ENCODE data around the gene TFB1M.

Gene TFB1M

GRCh38 chr6:155265843-155266535, 48.3 kb downstream of the TFB1M start:
- FAIRE-seq (no peak), DNase-seq (ENCODE audit: low spot score) (no peak)

- no peak for DNase-seq (ENCODE audit: low spot score)
Observed at GRCh38 chr6:155264693-155265320, 49.5 kb downstream of the TFB1M start.

GRCh38 chr6:155263373-155264063, 50.8 kb downstream of the TFB1M start, which contains the start of gene CLDN20:
TSS of gene CLDN20 (plus strand) at chr6:155264013. CDS start at chr6:155275720, 11,707 bp downstream.
- no peak for DNase-seq (ENCODE audit: low spot score)
- FAIRE-seq = no peak

More at GRCh38 chr6:155264693-155265320, 49.5 kb downstream of the TFB1M start:
- no peak for FAIRE-seq

GRCh38 chr6:155262655-155263054, 51.6 kb downstream of the TFB1M start:
- FAIRE-seq (no peak), DNase-seq (ENCODE audit: low spot score) (no peak)

- DNase-seq (ENCODE audit: low spot score) (no peak), FAIRE-seq (no peak)
Observed at GRCh38 chr6:155261111-155261900, 53.0 kb downstream of the TFB1M start.

GRCh38 chr6:155260686-155261085, 53.6 kb downstream of the TFB1M start:
- FAIRE-seq = no peak
- DNase-seq (ENCODE audit: low spot score) = no peak

- no peak for DNase-seq (ENCODE audit: low spot score)
- no peak for FAIRE-seq
Observed at GRCh38 chr6:155259897-155260296, 54.4 kb downstream of the TFB1M start.

- no peak for DNase-seq (ENCODE audit: low spot score)
- no peak for FAIRE-seq
Observed at GRCh38 chr6:155259204-155259603, 55.1 kb downstream of the TFB1M start.

- no peak for FAIRE-seq
- DNase-seq (ENCODE audit: low spot score) = no peak
Observed at GRCh38 chr6:155257796-155258195, 56.5 kb downstream of the TFB1M start.

GRCh38 chr6:155256122-155256795, 58.0 kb downstream of the TFB1M start:
- FAIRE-seq (no peak), DNase-seq (ENCODE audit: low spot score) (no peak)

GRCh38 chr6:155254139-155254538, 60.1 kb downstream of the TFB1M start:
- DNase-seq (ENCODE audit: low spot score) (no peak), FAIRE-seq (no peak)

- no peak for DNase-seq (ENCODE audit: low spot score)
- FAIRE-seq = no peak
Observed at GRCh38 chr6:155253337-155253736, 60.9 kb downstream of the TFB1M start.

GRCh38 chr6:155252581-155252980, 61.7 kb downstream of the TFB1M start:
- DNase-seq (ENCODE audit: low spot score) (no peak), FAIRE-seq (no peak)

- DNase-seq (ENCODE audit: low spot score) (no peak), FAIRE-seq (no peak)
Observed at GRCh38 chr6:155250701-155251381, 63.4 kb downstream of the TFB1M start.

- FAIRE-seq (no peak), DNase-seq (ENCODE audit: low spot score) (peak; percentile 22)
Observed at GRCh38 chr6:155248008-155249001, 66.0 kb downstream of the TFB1M start.

- FAIRE-seq = no peak
- DNase-seq (ENCODE audit: low spot score) = no peak
Observed at GRCh38 chr6:155247618-155248007, 66.7 kb downstream of the TFB1M start.

- DNase-seq (ENCODE audit: low spot score) (no peak), FAIRE-seq (no peak)
Observed at GRCh38 chr6:155246825-155247224, 67.5 kb downstream of the TFB1M start.

- no peak for FAIRE-seq
- no peak for DNase-seq (ENCODE audit: low spot score)
Observed at GRCh38 chr6:155245831-155246230, 68.5 kb downstream of the TFB1M start.

GRCh38 chr6:155245193-155245592, 69.1 kb downstream of the TFB1M start:
- DNase-seq (ENCODE audit: low spot score) = no peak
- no peak for FAIRE-seq

All from urothelium cell line (cell line).